GM18505 (cell line): ENCODE results near the gene KCNT2.

Experiments used
- ATAC-seq: cut with Tn5 transposase; IDR thresholded peaks from one replicate; pipeline ENCODE4 v1.9.1; 2021; ENCODE audit not compliant: unreplicated experiment
- POLR2A ChIP-seq: IDR thresholded peaks from 4 replicates; pipeline ENCODE4 v1.6.1; 2011; ENCODE audit warnings: borderline replicate concordance; ENCODE audit not compliant: insufficient read depth, insufficient read length; ENCODE audit errors: extremely low read depth

KCNT2 gene

GRCh38 chr1:196376630-196377328 lies 231.5 kb downstream of the KCNT2 start:
- no peak for TF ChIP-seq POLR2A
- ATAC-seq = no peak

GRCh38 chr1:196373798-196374197 lies 234.4 kb downstream of the KCNT2 start:
- no peak for ATAC-seq
- TF ChIP-seq POLR2A = no peak

GRCh38 chr1:196372896-196373536 lies 235.2 kb downstream of the KCNT2 start:
- ATAC-seq = peak; percentile 80
- TF ChIP-seq POLR2A = no peak

GRCh38 chr1:196367838-196368237 lies 240.4 kb downstream of the KCNT2 start:
- no peak for TF ChIP-seq POLR2A
- no peak for ATAC-seq

GRCh38 chr1:196366817-196367495 lies 241.3 kb downstream of the KCNT2 start:
- no peak for ATAC-seq
- no peak for TF ChIP-seq POLR2A

- ATAC-seq = no peak
- no peak for TF ChIP-seq POLR2A
Measured at GRCh38 chr1:196361112-196361714, 247.0 kb downstream of the KCNT2 start.

GRCh38 chr1:196357913-196358312 lies 250.3 kb downstream of the KCNT2 start:
- TF ChIP-seq POLR2A = no peak
- ATAC-seq = no peak

- no peak for TF ChIP-seq POLR2A
- no peak for ATAC-seq
Measured at GRCh38 chr1:196355206-196355786, 252.9 kb downstream of the KCNT2 start.

GRCh38 chr1:196344453-196344852 lies 263.8 kb downstream of the KCNT2 start:
- ATAC-seq = no peak
- no peak for TF ChIP-seq POLR2A

GRCh38 chr1:196324345-196324744 lies 283.9 kb downstream of the KCNT2 start:
- TF ChIP-seq POLR2A = no peak
- ATAC-seq = no peak

GRCh38 chr1:196323869-196324268 lies 284.4 kb downstream of the KCNT2 start:
- no peak for ATAC-seq
- TF ChIP-seq POLR2A = no peak

GRCh38 chr1:196319301-196319700 lies 288.9 kb downstream of the KCNT2 start:
- no peak for TF ChIP-seq POLR2A
- no peak for ATAC-seq
